ENCODE data around the gene COL23A1. TPM values are rescaled to one million over a fixed set of nuclear protein-coding genes. Genes with fewer than 3 reads are reported as not detected.
A peak's percentile ranks its signal among the peaks of the same experiment; 100 is the strongest.

COL23A1 gene
- total and polyA plus RNA-seq, 2 of the 8 experiments (the other 6 are each of a cell fraction or from before 2014, with no cell fraction given) = 3.1 to 4.7 TPM

DNA sequence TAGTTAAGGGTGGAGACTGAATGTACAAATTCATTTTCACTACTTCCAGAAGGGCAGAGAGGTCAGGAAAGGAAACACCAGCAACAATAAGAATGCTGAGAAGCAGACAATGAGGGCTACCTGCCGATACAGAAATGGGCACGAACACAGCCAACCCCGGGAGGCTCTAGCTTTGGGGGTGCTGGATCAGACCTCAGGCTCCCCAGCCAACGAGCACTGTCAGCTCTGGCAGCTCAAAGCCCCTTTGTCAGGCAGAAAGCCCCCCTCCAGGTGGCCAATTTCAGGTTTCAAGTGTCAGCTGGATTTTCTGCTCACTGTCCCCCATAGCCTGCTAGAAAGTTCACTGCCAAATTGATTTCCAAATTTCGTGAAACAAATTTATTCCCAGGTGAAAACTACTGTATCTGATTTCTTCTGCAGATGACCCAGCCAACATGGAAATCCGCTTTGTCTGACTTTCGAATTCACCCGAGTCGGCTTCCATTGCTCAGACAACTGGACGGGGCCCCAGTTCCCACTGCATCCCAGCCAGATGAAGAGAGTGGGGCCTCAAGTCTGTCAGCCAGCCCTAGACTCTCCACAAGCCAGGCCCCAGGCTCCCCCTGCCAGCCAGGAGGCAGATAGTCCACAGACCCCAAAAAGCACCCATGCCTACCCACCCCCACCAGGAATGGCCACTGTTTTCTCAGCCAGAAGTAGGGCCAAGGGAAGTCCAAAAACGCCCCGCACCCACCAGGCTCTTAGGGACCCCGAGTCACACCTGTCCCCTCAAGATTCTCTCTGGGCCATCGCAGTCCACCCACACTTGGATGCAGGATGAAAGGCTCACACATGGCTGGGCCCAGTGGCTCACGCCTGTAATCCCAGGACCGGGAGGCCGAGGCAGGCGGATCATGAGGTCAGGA is 261.1 kb downstream of the COL23A1 start:
- H3K9me3 ChIP-seq (ENCODE audit: insufficient read depth in 2 of 2, low read depth in 1 of 2, low read length in 1 of 2) = no peaks in the 10 kb centered on the region
- no peak for FAIRE-seq
- TF ChIP-seq KDM4A (IDR thresholded peaks at IDR 0.05; ENCODE audit: low read depth, low read length, severe bottlenecking) (no peak), BACH1 (IDR thresholded peaks at IDR 0.05; ENCODE audit: low read length) (no peak)

More for the DNA sequence above, 261.1 kb downstream of the COL23A1 start:
- H2BK12ac ChIP-seq (ENCODE audit: low read depth, low read length) = no peak overlapping the region
- no peak overlapping the region for H3K4me2 ChIP-seq (ENCODE audit: insufficient read depth in 1 of 2, low read depth in 2 of 2, low read length in 2 of 2)
- peaks cover 0 to 15% (median 7%) of the 10 kb centered on the region in 4 experiments; a peak in 4 of 7 replicates for H3K4me1 ChIP-seq (replicated peaks in 1 of 4; ENCODE audit: control insufficient read depth in 3 of 4, insufficient read depth in 4 of 4, low read length in 3 of 4)
- no peaks in the 10 kb centered on the region for H3K79me2 ChIP-seq (ENCODE audit: control insufficient read depth in 1 of 2, insufficient read depth in 2 of 2, low read length in 2 of 2)
- H4K20me1 ChIP-seq (replicated peaks in 1 of 2; ENCODE audit: control insufficient read depth in 1 of 2, insufficient read depth in 2 of 2, low read length in 2 of 2) = no peaks in the 10 kb centered on the region
- H3K4ac ChIP-seq (replicated peaks; ENCODE audit: insufficient read length, low read depth, low read length) = no peak overlapping the region
- ChIA-PET CTCF (ENCODE audit: partially characterized antibody) (interaction anchor here (0.8 to 1.6 kb wide), 4 partner anchors 9 to 81 kb away, joined by 3 to 4 read pairs (median 3); no protein-coding TSS in a partner anchor), POLR2A (ENCODE audit: partially characterized antibody) (interaction anchor here (1.5 kb wide), 1 partner anchor 20 kb away, joined by 5 read pairs; no protein-coding TSS in a partner anchor)
- H3K56ac ChIP-seq (replicated peaks; ENCODE audit: insufficient read length, low read depth, low read length) = no peak overlapping the region
- H2BK120ac ChIP-seq (replicated peaks; ENCODE audit: low read depth, low read length) = no peak overlapping the region
- H2AFZ ChIP-seq (ENCODE audit: low read length) = no peak overlapping the region
- H2BK20ac ChIP-seq (ENCODE audit: low read length) = no peak overlapping the region
- H3K27me3 ChIP-seq (replicated peaks in 1 of 4; ENCODE audit: control insufficient read depth in 3 of 4, extremely low read depth in 1 of 4, insufficient read depth in 3 of 4, low read length in 3 of 4) = no peaks in the 10 kb centered on the region
- peak in 1 of 2 experiments; percentile 43 for DNase-seq (ENCODE audit: low read depth in 1 of 2, low spot score in 2 of 2)
- no peak overlapping the region for H3K9ac ChIP-seq (replicated peaks in 1 of 4; ENCODE audit: extremely low read depth in 1 of 4, low read depth in 3 of 4, low read length in 3 of 4)
- H4K5ac ChIP-seq (ENCODE audit: insufficient read length, low read depth, low read length) = no peak overlapping the region
- no peak overlapping the region for H3K14ac ChIP-seq (ENCODE audit: insufficient read length)
- H4K8ac ChIP-seq (ENCODE audit: extremely low read depth, insufficient read depth, low read length) = no peak overlapping the region; the same call in 1 of the 2 replicates
- 0 out of 2 replicates have a peak overlapping the region, but pooled peaks have one; percentile 72 for H2BK15ac ChIP-seq (ENCODE audit: low read length)
- no peaks in the 10 kb centered on the region for H3K79me1 ChIP-seq (ENCODE audit: low read depth, low read length)
- H3K27ac ChIP-seq (ENCODE audit: low read depth, low read length) = no peak overlapping the region
- H3K36me3 ChIP-seq (ENCODE audit: control insufficient read depth in 2 of 4, insufficient read depth in 4 of 4, low read length in 3 of 4) = no peaks in the 10 kb centered on the region
- WGBS, 2 experiments (ENCODE audit: extremely low coverage in 1 of 2, insufficient coverage in 1 of 2, insufficient read length in 1 of 2, insufficient replicate concordance in 2 of 2, low coverage in 1 of 2, low lambda C conversion rate in 2 of 2, missing lambda C conversion rate in 1 of 2) = 84% methylated on average over 18 of the region's 18 CpGs; no CpG with 5 or more reads in 1 of the 2 experiments
- H2BK5ac ChIP-seq (ENCODE audit: low read depth, low read length) = no peak overlapping the region
- H3K23me2 ChIP-seq (ENCODE audit: low read depth, low read length) = no peaks in the 10 kb centered on the region
- no peak overlapping the region for H2AK5ac ChIP-seq (ENCODE audit: low read depth, low read length)
- H4K91ac ChIP-seq (replicated peaks; ENCODE audit: insufficient read length, low read length) = no peak overlapping the region
- H3K23ac ChIP-seq (ENCODE audit: insufficient read length) = no peak overlapping the region
- H3K4me3 ChIP-seq (ENCODE audit: extremely low read depth in 1 of 4, insufficient read depth in 2 of 4, low read depth in 3 of 4, low read length in 4 of 4) = no peak overlapping the region
- no peak overlapping the region for H3K18ac ChIP-seq (ENCODE audit: extremely low read depth, low read length)

All from H1 (cell line).